HepG2 (cell line): ENCODE results near the gene PARP11. TPM values are rescaled to one million over a fixed set of nuclear protein-coding genes. Genes with fewer than 3 reads are reported as not detected.

Experiments
- ATAC-seq: fragments of 200-7000 bp; cut with Tn5 transposase; 3 replicates; pipeline ENCODE4 v1.9.1; 2020; ENCODE audit warnings: mild to moderate bottlenecking, moderate library complexity
- BruUV-seq: library from RNA; stranded (reverse); fragments of 400-500 nt; replicated peaks from 2 replicates; lab custom pipeline; 2021; lab: Mats Ljungman, UMichigan
- CTCF ChIA-PET: fragments of 300-600 bp; formaldehyde crosslinking; extraction: SDS; loops from one replicate; lab custom pipeline; 2021; ENCODE audit warnings: low total read pairs, inconsistent platforms, low intra/inter-chr PET ratio; lab: Yijun Ruan, JAX
- POLR2A ChIA-PET: fragments of 350-600 bp; sonication (Branson Sonifier 250); formaldehyde crosslinking; loops from one replicate; lab custom pipeline; 2020; ENCODE audit warnings: antibody characterized with exemption, inconsistent platforms; lab: Yijun Ruan, JAX
- DNase-seq: peaks from one replicate; pipeline ENCODE4 v3.0.0-alpha.2; 2015; ENCODE audit warnings: low spot score
- FAIRE-seq: peaks from 3 replicates; lab custom pipeline; 2011; peaks lifted over from hg19 to GRCh38; lab: Jason Lieb, UNC
- H2AFZ ChIP-seq: one replicate; pipeline ENCODE4 v1.6.1; 2011; ENCODE audit warnings: low read length, inconsistent platforms
- H3K27ac ChIP-seq: fragments of 300-600 bp; 3 replicates; pipeline ENCODE4 v1.8.0; 2011; ENCODE audit warnings: mixed run types, mild to moderate bottlenecking, mixed read lengths, low read length, inconsistent platforms; ENCODE audit not compliant: insufficient read depth; ENCODE audit errors: extremely low read length
- H3K27me3 ChIP-seq, 2 experiments: fragments of 200-600 bp in 1 of 2; 2 replicates in 1 of 2; 3 replicates in 1 of 2; pipeline versions ENCODE4 v1.6.0 to v1.8.0; 2011; ENCODE audit warnings: low read length in 2 of 2, mild to moderate bottlenecking in 2 of 2, moderate library complexity in 2 of 2, inconsistent platforms in 1 of 2; ENCODE audit not compliant: insufficient read depth in 2 of 2, control insufficient read depth in 1 of 2
- H3K36me3 ChIP-seq, 2 experiments: fragments of 200-600 bp in 1 of 2; replicated peaks in 1 of 2; 2 replicates in 1 of 2; 3 replicates in 1 of 2; pipeline versions ENCODE4 v1.5.1 to v1.8.0; 2011; ENCODE audit warnings: low read length in 2 of 2, inconsistent platforms in 1 of 2; ENCODE audit not compliant: insufficient read depth in 2 of 2, control insufficient read depth in 1 of 2
- H3K4me1 ChIP-seq: 2 replicates; pipeline ENCODE4 v1.5.1; 2012; ENCODE audit warnings: low read length, inconsistent platforms; ENCODE audit not compliant: insufficient read depth
- H3K4me2 ChIP-seq: 2 replicates; pipeline ENCODE4 v1.6.0; 2011; ENCODE audit warnings: low read depth, low read length, inconsistent platforms
- H3K4me3 ChIP-seq, 3 experiments: fragments of 200-600 bp in 1 of 3; sonication (generic), shearing (Covaris generic) in 1 of 3; replicated peaks in 1 of 3; 2 replicates each; pipeline ENCODE4 v1.5.1; 2011 to 2016; ENCODE audit warnings: low read length in 3 of 3, inconsistent platforms in 2 of 3, low read depth in 2 of 3, mild to moderate bottlenecking in 2 of 3, control low read depth in 1 of 3, mixed read lengths in 1 of 3; ENCODE audit not compliant: insufficient read depth in 1 of 3
- H3K79me2 ChIP-seq: one replicate; pipeline ENCODE4 v1.6.1; 2011; ENCODE audit warnings: low read length, inconsistent platforms; ENCODE audit not compliant: insufficient read depth
- H3K9ac ChIP-seq: 2 replicates; pipeline ENCODE4 v1.6.0; 2011; ENCODE audit warnings: mild to moderate bottlenecking, low read depth, low read length, inconsistent platforms; ENCODE audit not compliant: insufficient read depth
- H3K9me3 ChIP-seq: 2 replicates; pipeline ENCODE4 v1.5.1; 2012; ENCODE audit warnings: mild to moderate bottlenecking, low read length
- H4K20me1 ChIP-seq: 2 replicates; pipeline ENCODE4 v1.6.0; 2011; ENCODE audit warnings: inconsistent platforms, mild to moderate bottlenecking, low read length, moderate library complexity; ENCODE audit not compliant: insufficient read depth
- ELF1 ChIP-seq: sonication (generic); formaldehyde crosslinking; IDR thresholded peaks from 2 replicates; pipeline ENCODE4 v1.4.0; 2020; ENCODE audit warnings: missing genetic modification reagents
- ELF3 ChIP-seq: IDR thresholded peaks from 2 replicates; pipeline ENCODE4 v1.6.1; 2016; ENCODE audit warnings: missing genetic modification reagents, missing compliant biosample characterization
- GATAD2A ChIP-seq: IDR thresholded peaks from 2 replicates; pipeline ENCODE4 v1.6.1; 2016
- HNRNPK ChIP-seq: fragments of 200-400 bp; formaldehyde crosslinking; IDR thresholded peaks from 2 replicates; pipeline ENCODE4 v1.6.1; 2018; ENCODE audit warnings: low read length, low read depth, moderate library complexity, mild to moderate bottlenecking; ENCODE audit not compliant: poor library complexity, severe bottlenecking
- KLF12 ChIP-seq: sonication (generic); formaldehyde crosslinking; IDR thresholded peaks from 2 replicates; pipeline ENCODE4 v1.4.0; 2020; ENCODE audit warnings: missing genetic modification reagents, borderline replicate concordance
- MED1 ChIP-seq: sonication (generic); formaldehyde crosslinking; IDR thresholded peaks from 2 replicates; pipeline ENCODE4 v1.4.0; 2020; ENCODE audit warnings: missing genetic modification reagents
- SMARCE1 ChIP-seq: fragments of 450-650 bp; IDR thresholded peaks from 2 replicates; pipeline ENCODE4 v1.6.1; 2017; ENCODE audit warnings: borderline replicate concordance
- SP1 ChIP-seq, 2 experiments: fragments of 450-650 bp in 1 of 2; sonication (generic) in 1 of 2; formaldehyde crosslinking in 1 of 2; IDR thresholded peaks; 2 replicates each; pipeline versions ENCODE4 v1.4.0 to v1.6.1; 2016 to 2020; ENCODE audit warnings: missing genetic modification reagents in 1 of 2
- ZBTB40 ChIP-seq, 2 experiments: fragments of 450-650 bp in 1 of 2; sonication (generic) in 1 of 2; formaldehyde crosslinking in 1 of 2; IDR thresholded peaks; 2 replicates each; pipeline versions ENCODE4 v1.6.1 to v1.8.0; 2016 to 2022; ENCODE audit warnings: antibody characterized with exemption in 1 of 2, mild to moderate bottlenecking in 1 of 2, missing genetic modification reagents in 1 of 2
- ZNF317 ChIP-seq: sonication (generic); formaldehyde crosslinking; IDR thresholded peaks from 2 replicates; pipeline ENCODE4 v1.5.0; 2020; ENCODE audit warnings: mild to moderate bottlenecking, missing genetic modification reagents
- ZNF33B ChIP-seq: sonication (generic); formaldehyde crosslinking; IDR thresholded peaks from 2 replicates; pipeline ENCODE4 v1.5.1; 2020; ENCODE audit warnings: mild to moderate bottlenecking, missing genetic modification reagents
- ZNF546 ChIP-seq: sonication (generic); formaldehyde crosslinking; conservative IDR thresholded peaks from 2 replicates; pipeline ENCODE4 v1.8.1; 2023; ENCODE audit warnings: mild to moderate bottlenecking, missing genetic modification reagents
- ZNF607 ChIP-seq: sonication (generic); formaldehyde crosslinking; IDR thresholded peaks from 2 replicates; pipeline ENCODE4 v1.5.1; 2020; ENCODE audit warnings: missing genetic modification reagents, mild to moderate bottlenecking, borderline replicate concordance
- ZNF788 ChIP-seq: sonication (generic); formaldehyde crosslinking; IDR thresholded peaks from 2 replicates; pipeline ENCODE4 v1.5.0; 2020; ENCODE audit warnings: mild to moderate bottlenecking, missing genetic modification reagents, borderline replicate concordance
- WGBS: methylation state at CpG from one replicate; pipeline ENCODE4 v1.1.6; 2017; ENCODE audit warnings: low lambda C conversion rate; 5-methylcytosine and 5-hydroxymethylcytosine counted together
- in situ Hi-C: cut with HindIII; loops from 2 replicates; pipeline ENCODE4 v1.10.0; 2017; ENCODE audit warnings: low pct_unique_long_range_greater_than_20kb; ENCODE audit not compliant: extremely low pct_ligation_motif_present
- intact Hi-C: fragments of 100-400 bp; cut with micrococcal nuclease; formaldehyde crosslinking; loops from one replicate; pipeline ENCODE4 v1.10.0; 2022; ENCODE audit not compliant: unreplicated experiment
- polyA plus RNA-seq, 8 experiments: library from polyadenylated mRNA; depleted of rRNA in 3 of 8; stranded (reverse) in 7 of 8; unstranded in 1 of 8; fragments of >200 nt; fragmentation: Illumina TruSeq in 4 of 8; extraction: Trizol in 4 of 8; gene quantifications; 2 replicates each; pipeline versions ENCODE4 v1.2.1 to v1.2.3, GENCODE V29; 2011 to 2016; ENCODE audit warnings: low read depth in 4 of 8, missing spikeins in 1 of 8, mixed read lengths in 1 of 8; ENCODE audit not compliant: insufficient read depth in 1 of 8
- total RNA-seq, 5 experiments: library from RNA; depleted of rRNA; stranded (reverse); fragments of >200 nt; fragmentation: Illumina TruSeq; extraction: Trizol; gene quantifications; 2 replicates each; pipeline ENCODE4 v1.2.3, GENCODE V29; 2016; ENCODE audit warnings: low read depth in 1 of 5

Gene PARP11
- total and polyA plus RNA-seq, 2 of the 13 experiments (the other 11 are each of a cell fraction or from before 2014, with no cell fraction given): 4.0 to 7.6 TPM

- DNase-seq (no peak), ATAC-seq (no peak), FAIRE-seq (no peak)
- intact Hi-C loops: no loop called here
- Histone ChIP-seq H3K79me2 (no peaks in the 10 kb centered on the region), H3K9ac (no peak overlapping the region), H3K36me3 (no peaks in the 10 kb centered on the region), H3K27me3 (no peaks in the 10 kb centered on the region; a peak in 2 of 5 replicates), H3K4me1 (0 out of 2 replicates have a peak, but pooled peaks cover 6% of the 10 kb centered on the region), H2AFZ (no peak overlapping the region), H3K4me2 (no peak overlapping the region), H4K20me1 (no peaks in the 10 kb centered on the region), H3K4me3 (no peak overlapping the region), H3K9me3 (no peaks in the 10 kb centered on the region), H3K27ac (no peak overlapping the region)
- in situ Hi-C loops: no loop called here
- CTCF ChIA-PET: no interaction called here
- WGBS: 49% methylated on average over 11 of the region's 11 CpGs
- no TSS peak for BruUV-seq
- POLR2A ChIA-PET: no interaction called here
- TF ChIP-seq SMARCE1: no peak
- no peak for TF ChIP-seq ZBTB40 (IDR thresholded peaks at IDR 0.05)
- TF ChIP-seq ZBTB40 (CRISPR knock-in tag; IDR thresholded peaks at IDR 0.05): no peak
- no peak for TF ChIP-seq MED1 (CRISPR knock-in tag)
- no peak for TF ChIP-seq ZNF788 (CRISPR knock-in tag)
- TF ChIP-seq ZNF317 (CRISPR knock-in tag): no peak
- TF ChIP-seq ZNF607 (CRISPR knock-in tag): no peak
- no peak for TF ChIP-seq ELF1 (CRISPR knock-in tag)
- no peak for TF ChIP-seq GATAD2A
- TF ChIP-seq KLF12: no peak
- TF ChIP-seq ZNF546 (CRISPR knock-in tag): no peak
- TF ChIP-seq ZNF33B (CRISPR knock-in tag): no peak
- TF ChIP-seq HNRNPK: no peak
- TF ChIP-seq SP1 (IDR thresholded peaks at IDR 0.05): no peak
- TF ChIP-seq SP1 (CRISPR knock-in tag; IDR thresholded peaks at IDR 0.05): no peak
- TF ChIP-seq ELF3 (CRISPR knock-in tag): no peak
Measured at GRCh38 chr12:3881281-3881950, 8.2 kb upstream of the PARP11 start.
